HFF-Myc (cell line): ENCODE results near the gene C4BPB.

ENCODE experiments used
- DNase-seq: peaks from one replicate; pipeline ENCODE4 v3.0.0-alpha.2; 2011; ENCODE audit warnings: low read depth; ENCODE audit errors: extremely low read depth
- H3K4me3 ChIP-seq: replicated peaks from 2 replicates; pipeline ENCODE4 v1.5.1; 2011; ENCODE audit warnings: low read depth, mild to moderate bottlenecking, control low read depth, low read length
- CTCF ChIP-seq: IDR thresholded peaks from 2 replicates; pipeline ENCODE4 v1.5.1; 2012; ENCODE audit warnings: mild to moderate bottlenecking, low read depth, low read length, control low read depth; ENCODE audit errors: missing control alignments

The C4BPB gene

GRCh38 chr1:207049054-207049453 is 39.6 kb upstream of the C4BPB start:
- DNase-seq: no peak
- H3K4me3 ChIP-seq: peak overlapping the region; percentile 92
- TF ChIP-seq CTCF: no peak

- TF ChIP-seq CTCF: no peak
- no peak for DNase-seq
- peak overlapping the region; percentile 92 for H3K4me3 ChIP-seq
Observed at GRCh38 chr1:207049514-207049913, 39.1 kb upstream of the C4BPB start.

GRCh38 chr1:207049974-207050391 is 38.7 kb upstream of the C4BPB start:
- H3K4me3 ChIP-seq: peak overlapping the region; percentile 92
- peak; percentile 73 for TF ChIP-seq CTCF
- DNase-seq: no peak

GRCh38 chr1:207050480-207051190 is 38.0 kb upstream of the C4BPB start:
- TF ChIP-seq CTCF: no peak
- DNase-seq: peak; percentile 72
- H3K4me3 ChIP-seq: peak overlapping the region; percentile 92

GRCh38 chr1:207051191-207051943 is 37.3 kb upstream of the C4BPB start, which contains the start of gene YOD1:
TSS of gene YOD1 (minus strand) at chr1:207051208. CDS start at chr1:207051030, 178 bp downstream.
- H3K4me3 ChIP-seq: peak within 1 kb of the TSS; percentile 92
- DNase-seq: no peak
- TF ChIP-seq CTCF: no peak

GRCh38 chr1:207052911-207053769 is 35.5 kb upstream of the C4BPB start, which contains the start of gene PFKFB2:
TSS of gene PFKFB2 (plus strand) at chr1:207053275. CDS start at chr1:207054718, 1,443 bp downstream.
- peak within 1 kb of the TSS; percentile 42 for H3K4me3 ChIP-seq
- peak; percentile 61 for DNase-seq
- TF ChIP-seq CTCF: no peak
